BLaER1 treated with 17β-estradiol and CSF1 and Interleukin-3, amounts not matched to agents 10 nM and 100 nM (cell line): ENCODE data around the gene SNCAIP.

ENCODE experiments used
- H3K27ac ChIP-seq, 11 experiments: shearing (Covaris generic); formaldehyde crosslinking; 2 replicates each; pipeline ENCODE4 v1.8.1; 2022
- H3K27me3 ChIP-seq, 11 experiments: shearing (Covaris generic); formaldehyde crosslinking; 2 replicates each; pipeline ENCODE4 v1.8.1; 2022
- H3K36me3 ChIP-seq, 11 experiments: shearing (Covaris generic); formaldehyde crosslinking; 2 replicates each; pipeline ENCODE4 v1.8.1; 2022
- H3K4me1 ChIP-seq, 10 experiments: shearing (Covaris generic); formaldehyde crosslinking; 2 replicates each; pipeline ENCODE4 v1.8.1; 2022
- H3K4me2 ChIP-seq, 11 experiments: shearing (Covaris generic); formaldehyde crosslinking; 2 replicates each; pipeline ENCODE4 v1.8.1; 2022
- H3K4me3 ChIP-seq, 10 experiments: shearing (Covaris generic); formaldehyde crosslinking; 2 replicates each; pipeline ENCODE4 v1.8.1; 2022
- H3K9ac ChIP-seq, 11 experiments: shearing (Covaris generic); formaldehyde crosslinking; 2 replicates each; pipeline ENCODE4 v1.8.1; 2022
- H3K9me3 ChIP-seq, 11 experiments: shearing (Covaris generic); formaldehyde crosslinking; replicated peaks in 1 of 11; 2 replicates each; pipeline ENCODE4 v1.8.1; 2022
- H4K20me1 ChIP-seq, 11 experiments: shearing (Covaris generic); formaldehyde crosslinking; 2 replicates each; pipeline ENCODE4 v1.8.1; 2022
- Cebpa-rat ChIP-seq, 11 experiments: shearing (Covaris generic); IDR thresholded peaks; 2 replicates each; pipeline ENCODE4 v1.8.1; 2022

SNCAIP gene

DNA sequence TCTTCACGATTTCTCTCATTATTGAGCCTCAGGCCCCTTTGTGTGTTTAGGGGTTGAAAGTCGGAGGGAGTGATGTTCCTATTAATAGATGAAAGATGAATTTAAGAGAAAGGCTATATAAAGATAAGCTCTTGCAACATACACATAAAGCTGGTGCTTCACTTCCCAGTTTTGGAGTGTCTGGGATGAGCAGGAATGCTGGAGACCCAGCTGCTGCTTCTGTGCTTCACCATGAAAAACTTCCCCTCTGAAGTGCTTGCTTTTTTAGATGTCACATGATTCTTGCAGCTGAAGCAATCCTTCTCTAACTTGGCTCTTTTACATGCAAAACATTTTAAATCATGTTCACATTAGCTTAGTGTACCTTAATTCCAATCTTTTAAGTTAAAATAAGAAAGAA is 19.7 kb upstream of the SNCAIP start:
- H3K27ac ChIP-seq = no peak overlapping the region
- H3K9me3 ChIP-seq = peaks cover 0 to 6% (median 0%) of the 10 kb centered on the region in 11 experiments; a peak in 1 of 22 replicates
- H3K9ac ChIP-seq = no peak overlapping the region
- H3K27me3 ChIP-seq = no peaks in the 10 kb centered on the region
- H3K36me3 ChIP-seq = no peaks in the 10 kb centered on the region
- H3K4me2 ChIP-seq = no peak overlapping the region
- TF ChIP-seq Cebpa-rat (IDR thresholded peaks at IDR 0.05) = no peak
- no peak overlapping the region for H3K4me3 ChIP-seq
- H3K4me1 ChIP-seq = no peaks in the 10 kb centered on the region
- no peaks in the 10 kb centered on the region for H4K20me1 ChIP-seq

DNA sequence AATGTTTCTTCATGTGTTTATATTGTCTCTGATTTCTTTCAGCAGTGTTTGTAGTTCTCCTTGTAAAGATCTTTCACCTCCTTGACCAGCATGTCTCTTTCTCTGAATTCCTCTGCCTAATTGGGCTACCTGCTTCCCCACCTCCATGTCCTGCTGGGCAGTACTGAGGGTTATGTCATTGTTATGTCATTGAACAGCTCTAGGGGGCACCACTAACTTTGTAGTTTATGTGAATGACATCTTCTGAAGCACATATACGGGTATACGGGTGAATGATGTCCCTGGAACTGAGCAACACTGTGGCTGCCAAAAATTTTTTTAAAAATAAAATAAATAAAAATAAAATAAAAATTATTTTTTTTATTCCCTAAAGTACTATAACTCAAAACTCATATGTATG is 16.9 kb upstream of the SNCAIP start:
- no peaks in the 10 kb centered on the region for H4K20me1 ChIP-seq
- H3K27me3 ChIP-seq = no peaks in the 10 kb centered on the region
- no peaks in the 10 kb centered on the region for H3K4me1 ChIP-seq
- H3K9me3 ChIP-seq = peaks cover 0 to 6% (median 0%) of the 10 kb centered on the region in 11 experiments; a peak in 1 of 22 replicates
- no peaks in the 10 kb centered on the region for H3K36me3 ChIP-seq
- H3K4me2 ChIP-seq = no peak overlapping the region
- no peak overlapping the region for H3K27ac ChIP-seq
- H3K9ac ChIP-seq = no peak overlapping the region
- no peak overlapping the region for H3K4me3 ChIP-seq
- no peak for TF ChIP-seq Cebpa-rat (IDR thresholded peaks at IDR 0.05)

- Histone ChIP-seq H3K4me3 (no peak overlapping the region), H3K9ac (no peak overlapping the region), H3K9me3 (peaks cover 0 to 6% (median 0%) of the 10 kb centered on the region in 11 experiments; a peak in 1 of 22 replicates), H3K27me3 (no peaks in the 10 kb centered on the region), H3K4me1 (no peaks in the 10 kb centered on the region), H3K27ac (no peak overlapping the region), H3K36me3 (no peaks in the 10 kb centered on the region), H4K20me1 (no peaks in the 10 kb centered on the region), H3K4me2 (no peak overlapping the region)
- no peak for TF ChIP-seq Cebpa-rat (IDR thresholded peaks at IDR 0.05)
Measured at GRCh38 chr5:122296871-122297270, 15.2 kb upstream of the SNCAIP start.

DNA sequence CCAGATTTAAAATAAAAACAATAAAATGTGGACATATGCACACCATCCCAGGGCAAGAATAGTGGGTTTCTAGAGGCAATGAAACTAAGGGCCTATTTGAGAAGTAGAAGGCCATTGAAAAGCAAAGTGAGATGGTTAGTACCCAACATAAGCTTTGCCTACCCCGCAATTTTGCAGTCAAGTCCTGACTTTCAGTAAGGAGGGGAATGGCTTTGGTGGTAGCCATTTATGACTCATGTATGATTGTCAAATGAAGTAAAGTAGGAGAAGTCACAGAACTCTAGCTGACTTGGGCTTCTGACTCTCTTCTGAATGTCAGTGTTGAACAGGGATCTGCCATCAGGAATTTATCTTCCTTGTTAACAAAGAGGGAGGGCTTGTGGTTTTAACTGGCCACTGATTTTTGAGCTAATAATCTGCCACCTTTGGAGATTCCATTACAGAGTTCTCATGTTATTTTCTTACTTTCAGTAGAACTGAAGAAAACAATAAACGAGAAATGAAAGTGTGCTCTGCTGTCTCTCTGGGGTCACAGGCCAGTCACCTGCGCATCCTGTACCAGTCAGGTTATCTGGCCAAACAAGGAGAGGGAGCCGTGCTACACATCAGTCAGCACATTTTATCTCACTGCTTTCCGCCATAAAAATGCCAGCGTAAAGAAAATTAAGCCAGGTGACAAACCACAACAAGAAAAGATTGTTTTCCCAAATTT is 14.3 kb upstream of the SNCAIP start:
- no peak overlapping the region for H3K9ac ChIP-seq
- H3K9me3 ChIP-seq = peaks cover 0 to 6% (median 0%) of the 10 kb centered on the region in 11 experiments; a peak in 1 of 22 replicates
- no peak overlapping the region for H3K4me2 ChIP-seq
- no peaks in the 10 kb centered on the region for H3K27me3 ChIP-seq
- H3K4me3 ChIP-seq = no peak overlapping the region
- no peaks in the 10 kb centered on the region for H4K20me1 ChIP-seq
- no peak for TF ChIP-seq Cebpa-rat (IDR thresholded peaks at IDR 0.05)
- no peaks in the 10 kb centered on the region for H3K36me3 ChIP-seq
- no peak overlapping the region for H3K27ac ChIP-seq
- no peaks in the 10 kb centered on the region for H3K4me1 ChIP-seq

DNA sequence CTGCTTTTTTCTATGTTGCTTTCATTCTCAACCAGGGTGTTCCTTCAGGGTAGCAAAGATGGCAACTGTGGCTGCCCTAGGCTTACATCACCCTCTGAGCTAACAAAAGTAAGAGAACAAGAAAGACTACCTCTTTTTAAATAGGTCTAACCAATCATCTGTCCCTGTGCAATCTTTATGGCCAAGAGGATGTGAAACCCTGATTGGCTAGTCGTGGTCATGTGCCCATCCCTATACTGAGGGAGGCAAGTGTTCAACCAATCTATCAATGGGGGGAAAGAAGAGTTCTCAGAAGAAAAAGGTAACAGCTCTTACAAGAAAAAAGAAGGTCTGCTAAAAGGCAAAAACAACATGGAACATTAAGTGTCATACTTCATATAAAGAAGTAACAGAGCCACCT is 11.7 kb upstream of the SNCAIP start:
- Histone ChIP-seq H3K9me3 (no peaks in the 10 kb centered on the region), H4K20me1 (no peaks in the 10 kb centered on the region), H3K4me2 (no peak overlapping the region), H3K9ac (no peak overlapping the region), H3K27ac (no peak overlapping the region), H3K27me3 (no peaks in the 10 kb centered on the region), H3K36me3 (no peaks in the 10 kb centered on the region), H3K4me3 (no peak overlapping the region), H3K4me1 (no peaks in the 10 kb centered on the region)
- no peak for TF ChIP-seq Cebpa-rat (IDR thresholded peaks at IDR 0.05)

DNA sequence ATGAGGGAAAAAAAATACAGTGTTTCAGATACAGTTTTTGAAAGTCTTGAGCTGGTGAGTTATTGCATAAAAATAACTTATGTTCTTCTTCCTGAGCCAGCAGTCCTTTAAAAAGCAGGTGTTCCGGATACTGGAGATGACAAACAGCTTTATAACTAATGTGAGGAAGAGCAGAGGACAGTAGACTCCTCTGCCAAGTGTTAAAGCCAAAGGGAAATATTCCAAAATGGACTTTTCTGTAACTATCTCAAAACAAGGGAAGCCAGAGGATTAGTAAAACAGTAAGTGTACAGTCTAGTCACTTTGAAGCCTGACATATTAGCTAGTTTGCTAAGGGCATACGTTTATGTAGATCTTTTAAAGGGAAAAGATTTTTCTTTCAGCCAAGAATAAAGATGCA is 11.0 kb upstream of the SNCAIP start:
- no peaks in the 10 kb centered on the region for H3K27me3 ChIP-seq
- TF ChIP-seq Cebpa-rat (IDR thresholded peaks at IDR 0.05) = no peak
- no peaks in the 10 kb centered on the region for H3K36me3 ChIP-seq
- H3K4me2 ChIP-seq = no peak overlapping the region
- no peak overlapping the region for H3K9ac ChIP-seq
- no peaks in the 10 kb centered on the region for H4K20me1 ChIP-seq
- no peaks in the 10 kb centered on the region for H3K9me3 ChIP-seq
- no peak overlapping the region for H3K4me3 ChIP-seq
- H3K4me1 ChIP-seq = no peaks in the 10 kb centered on the region
- H3K27ac ChIP-seq = no peak overlapping the region

- H3K4me2 ChIP-seq = no peak overlapping the region
- H3K27ac ChIP-seq = no peak overlapping the region
- TF ChIP-seq Cebpa-rat (IDR thresholded peaks at IDR 0.05) = no peak
- no peaks in the 10 kb centered on the region for H4K20me1 ChIP-seq
- H3K4me1 ChIP-seq = peaks cover 0 to 6% (median 0%) of the 10 kb centered on the region in 10 experiments; a peak in 2 of 20 replicates
- H3K36me3 ChIP-seq = no peaks in the 10 kb centered on the region
- no peak overlapping the region for H3K9ac ChIP-seq
- H3K4me3 ChIP-seq = no peak overlapping the region
- H3K9me3 ChIP-seq = 0 out of 22 replicates have a peak, but pooled peaks cover 0 to 5% (median 0%) of the 10 kb centered on the region in 11 experiments
- peaks cover 0 to 5% (median 0%) of the 10 kb centered on the region in 11 experiments; a peak in 4 of 22 replicates for H3K27me3 ChIP-seq
Measured at GRCh38 chr5:122304471-122305215, 7.4 kb upstream of the SNCAIP start.

GRCh38 chr5:122306461-122306860 is 5.6 kb upstream of the SNCAIP start:
- no peak for TF ChIP-seq Cebpa-rat (IDR thresholded peaks at IDR 0.05)
- H3K27me3 ChIP-seq = peaks cover 10 to 22% (median 18%) of the 10 kb centered on the region in 11 experiments
- no peak overlapping the region for H3K27ac ChIP-seq
- H3K4me2 ChIP-seq = peak overlapping the region in 1 of 11 experiments; percentile 21; a peak in 1 of 22 replicates
- no peak overlapping the region for H3K4me3 ChIP-seq
- H4K20me1 ChIP-seq = no peaks in the 10 kb centered on the region
- peaks cover 0 to 6% (median 0%) of the 10 kb centered on the region in 11 experiments; a peak in 2 of 22 replicates for H3K9me3 ChIP-seq
- H3K4me1 ChIP-seq = peaks cover 0 to 6% (median 0%) of the 10 kb centered on the region in 10 experiments; a peak in 2 of 20 replicates
- H3K36me3 ChIP-seq = no peaks in the 10 kb centered on the region
- no peak overlapping the region for H3K9ac ChIP-seq

- H3K4me3 ChIP-seq = no peak overlapping the region
- no peak for TF ChIP-seq Cebpa-rat (IDR thresholded peaks at IDR 0.05)
- no peaks in the 10 kb centered on the region for H3K36me3 ChIP-seq
- no peak overlapping the region for H3K27ac ChIP-seq
- H3K9me3 ChIP-seq = peaks cover 4 to 18% (median 8%) of the 10 kb centered on the region in 11 experiments; a peak in 9 of 22 replicates
- H3K27me3 ChIP-seq = peaks cover 40 to 56% (median 48%) of the 10 kb centered on the region in 11 experiments
- peaks cover 0 to 6% (median 0%) of the 10 kb centered on the region in 10 experiments; a peak in 3 of 20 replicates for H3K4me1 ChIP-seq
- no peak overlapping the region for H3K4me2 ChIP-seq
- H4K20me1 ChIP-seq = no peaks in the 10 kb centered on the region
- H3K9ac ChIP-seq = no peak overlapping the region
Measured at GRCh38 chr5:122310889-122311288, 1.1 kb upstream of the SNCAIP start.
